ENCODE results near the gene HMGCLL1.

HMGCLL1 gene

GRCh38 chr6:55584654-55585354, 5.8 kb upstream of the HMGCLL1 start:
- no peak overlapping the region for H3K27ac ChIP-seq

DNA sequence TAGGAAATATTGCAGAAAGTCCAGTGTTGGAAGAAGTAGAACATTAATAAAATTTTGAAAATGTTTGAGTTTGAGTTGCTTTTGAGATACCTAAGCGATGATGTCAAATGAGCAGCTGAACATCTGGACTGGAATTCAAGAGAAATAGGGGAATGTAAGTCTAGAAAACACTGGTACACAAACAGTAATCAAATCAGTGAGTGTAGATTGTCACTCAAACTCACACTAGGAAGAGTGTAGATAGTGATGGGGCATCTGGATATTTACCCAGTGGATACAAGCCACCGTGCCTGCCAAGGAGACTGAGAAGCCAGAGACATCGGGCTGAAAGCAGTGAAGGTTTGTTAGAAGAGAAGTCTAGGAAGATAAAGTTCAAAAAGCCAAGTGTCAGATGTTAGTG, 2.2 kb downstream of the HMGCLL1 start:
- no peak for TF ChIP-seq CTCF (conservative IDR thresholded peaks at IDR 0.05)

More at GRCh38 chr6:55584654-55585354, 5.8 kb upstream of the HMGCLL1 start:
- no peak for TF ChIP-seq CTCF (conservative IDR thresholded peaks at IDR 0.05)

GRCh38 chr6:55574556-55574955, 4.4 kb downstream of the HMGCLL1 start:
- no peak for TF ChIP-seq CTCF (conservative IDR thresholded peaks at IDR 0.05)
- no peak overlapping the region for H3K27ac ChIP-seq

More for the DNA sequence above, 2.2 kb downstream of the HMGCLL1 start:
- H3K27ac ChIP-seq = no peak overlapping the region

DNA sequence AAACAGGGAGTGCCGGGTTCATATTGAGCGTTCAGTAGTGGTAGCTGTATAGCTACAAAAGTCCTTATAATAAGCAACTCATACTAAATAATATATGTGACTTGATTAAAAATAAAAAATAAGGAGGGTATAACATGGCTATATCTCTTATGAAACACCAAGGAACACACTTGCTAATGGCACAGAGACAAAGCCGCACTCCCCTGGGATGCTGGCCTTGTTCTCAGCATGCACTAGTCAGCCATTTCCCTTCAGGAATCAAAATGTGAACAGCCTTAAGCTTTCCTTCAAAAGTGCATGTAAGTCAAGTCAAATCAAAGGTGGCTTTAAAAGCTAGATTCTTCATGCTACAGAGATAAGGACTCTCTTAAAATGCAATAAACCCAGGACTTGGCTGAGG, 9.4 kb downstream of the HMGCLL1 start:
- H3K27ac ChIP-seq = no peak overlapping the region
- TF ChIP-seq CTCF (conservative IDR thresholded peaks at IDR 0.05) = no peak

DNA sequence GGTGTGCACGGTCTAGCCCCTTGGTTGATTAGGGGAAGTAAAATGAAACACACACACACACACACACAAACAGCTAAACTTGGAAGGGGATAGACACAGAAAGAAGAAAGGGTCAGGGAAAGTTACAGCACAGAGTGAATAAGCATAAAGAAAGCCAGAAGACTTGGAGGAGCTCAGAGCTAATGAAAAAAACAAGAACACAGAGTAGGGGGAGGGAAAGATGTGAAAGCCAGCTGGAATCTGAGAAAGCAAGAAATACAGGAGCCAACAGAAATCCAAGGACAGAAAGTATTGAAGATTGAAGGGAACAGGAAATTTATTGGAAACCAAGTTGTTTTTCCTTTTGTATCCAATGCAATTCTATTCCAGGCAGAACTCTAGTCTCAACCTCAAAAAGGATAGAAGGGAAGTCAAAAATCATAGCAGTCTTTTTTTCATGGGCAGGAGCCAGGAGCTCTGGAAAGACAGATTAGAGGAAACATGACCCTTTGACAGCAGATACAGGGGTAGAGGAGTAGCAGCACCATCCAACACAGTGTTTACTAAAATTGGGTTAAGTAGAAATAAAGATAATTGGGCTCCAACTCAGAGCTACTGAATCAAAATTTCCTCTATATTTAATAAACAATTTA, 10.1 kb downstream of the HMGCLL1 start:
- no peak overlapping the region for H3K27ac ChIP-seq
- TF ChIP-seq CTCF (conservative IDR thresholded peaks at IDR 0.05) = no peak

DNA sequence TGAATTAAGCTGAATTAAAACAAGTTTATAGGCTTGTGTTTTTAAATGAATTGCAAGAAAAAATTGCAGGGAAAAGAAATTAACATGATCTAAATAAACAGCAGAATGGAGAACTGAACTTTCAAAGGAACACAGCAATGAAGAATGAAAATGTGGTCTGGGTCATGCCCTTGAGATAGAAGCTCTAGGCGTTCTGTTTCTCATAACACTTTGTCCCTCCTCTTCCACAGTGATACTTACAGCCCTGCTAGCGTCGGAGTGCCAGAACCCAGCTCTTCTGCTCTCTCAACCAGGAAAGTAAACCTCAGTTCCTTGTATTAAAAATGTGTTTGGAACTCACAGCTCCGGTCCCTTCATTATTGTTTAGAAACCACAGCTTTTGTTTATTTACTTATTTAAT, 11.4 kb downstream of the HMGCLL1 start:
- no peak overlapping the region for H3K27ac ChIP-seq
- TF ChIP-seq CTCF (conservative IDR thresholded peaks at IDR 0.05) = no peak

DNA sequence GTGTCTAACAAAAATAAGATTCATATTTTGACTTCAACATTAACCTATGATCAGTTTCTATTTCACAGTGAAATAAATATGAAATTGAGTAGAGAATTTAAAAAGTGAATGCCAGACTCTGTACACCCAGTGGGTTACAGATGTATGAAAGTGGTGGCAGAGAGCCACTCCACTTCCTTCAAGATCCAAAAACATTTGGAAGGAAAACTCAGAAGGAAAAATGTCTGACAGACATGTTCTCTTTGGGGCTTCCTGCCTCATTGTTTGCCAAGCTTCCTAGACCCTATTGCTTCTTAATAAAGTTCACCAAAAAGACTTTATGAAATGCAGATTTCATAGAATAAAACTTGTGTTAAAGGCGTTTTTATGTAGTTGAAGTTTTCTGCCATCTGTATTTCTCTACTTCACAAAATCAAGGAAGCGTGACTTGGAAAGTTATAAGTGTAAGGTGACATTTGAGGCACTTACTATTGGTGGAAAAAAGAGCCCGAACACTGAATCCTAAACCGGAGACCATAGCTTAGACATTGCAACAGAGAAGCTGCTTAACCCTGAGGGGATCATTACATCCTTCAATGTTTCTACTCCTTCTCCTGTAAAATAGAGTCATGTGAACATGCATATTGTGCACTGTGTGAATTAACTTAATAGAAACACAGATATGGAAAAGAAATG, 12.8 kb downstream of the HMGCLL1 start:
- no peak for TF ChIP-seq CTCF (conservative IDR thresholded peaks at IDR 0.05)
- no peak overlapping the region for H3K27ac ChIP-seq
